Measurements from ENCODE around the gene CD300C.

GRCh38 chr17:74527081-74527480 lies 18.8 kb downstream of the CD300C start:
- TF ChIP-seq EZH2 (IDR thresholded peaks at IDR 0.05; ENCODE audit: insufficient read depth, poor library complexity, severe bottlenecking) (no peak), EZH2phosphoT487 (IDR thresholded peaks at IDR 0.05; ENCODE audit: insufficient read depth, low read depth) (no peak)
